ENCODE results near the gene CXCR3. TPM values are rescaled to one million over a fixed set of nuclear protein-coding genes. Genes with fewer than 3 reads are reported as not detected.

The CXCR3 gene
- polyA plus RNA-seq, 1 donor (not counting 4 experiments of a cell fraction or from before 2014, with no cell fraction given) = not detected

GRCh38 chrX:71604141-71604540 lies 14.2 kb downstream of the CXCR3 start:
- H3K9me3 ChIP-seq (ENCODE audit: control insufficient read depth, low read depth, low read length) = peaks cover 4% of the 10 kb centered on the region
- dilution Hi-C loops (cut with MboI; ENCODE audit: extremely low pct_ligation_motif_present, low sequenced_read_pairs) = no loop called here
- no peak overlapping the region for H3K4me2 ChIP-seq (ENCODE audit: control insufficient read depth, extremely low read depth, insufficient read depth, low read depth, low read length)
- no peaks in the 10 kb centered on the region for H3K79me2 ChIP-seq (ENCODE audit: control insufficient read depth, insufficient read depth, low read length)
- TF ChIP-seq CTCF (optimal IDR thresholded peaks at IDR 0.05 in 1 of 3, IDR thresholded peaks at IDR 0.05 in 1 of 3, conservative IDR thresholded peaks at IDR 0.05 in 1 of 3; ENCODE audit: extremely low read depth in 1 of 3, insufficient read depth in 2 of 3, low read length in 3 of 3) (no peak), EZH2 (IDR thresholded peaks at IDR 0.05; ENCODE audit: low read length) (no peak)
- H3K4me3 ChIP-seq (ENCODE audit: control insufficient read depth in 2 of 3, extremely low read depth in 1 of 3, insufficient read depth in 2 of 3, low read depth in 1 of 3, low read length in 3 of 3) = no peak overlapping the region
- no peak overlapping the region for H3K27ac ChIP-seq (ENCODE audit: control insufficient read depth, insufficient read depth, low read length)
- no peaks in the 10 kb centered on the region for H3K4me1 ChIP-seq (ENCODE audit: control insufficient read depth, extremely low read depth, insufficient read depth, low read length)
- H3K36me3 ChIP-seq (ENCODE audit: control insufficient read depth in 2 of 2, extremely low read depth in 1 of 2, insufficient read depth in 2 of 2, low read length in 2 of 2) = peaks cover 3 to 5% of the 10 kb centered on the region in 2 experiments
- DNase-seq (ENCODE audit: low read depth, low spot score) (no peak), FAIRE-seq (no peak)
- H3K9ac ChIP-seq (ENCODE audit: control insufficient read depth, extremely low read depth, insufficient read depth, low read length) = no peak overlapping the region
- no peaks in the 10 kb centered on the region for H4K20me1 ChIP-seq (ENCODE audit: control insufficient read depth, extremely low read depth, insufficient read depth, low read length)
- H3K9me1 ChIP-seq (ENCODE audit: control insufficient read depth, extremely low read depth, insufficient read depth, low read length) = no peaks in the 10 kb centered on the region
- H2AFZ ChIP-seq (ENCODE audit: control insufficient read depth, low read length) = no peak overlapping the region
- no peaks in the 10 kb centered on the region for H3K27me3 ChIP-seq (ENCODE audit: control insufficient read depth, extremely low read depth, insufficient read depth, low read length)

GRCh38 chrX:71603618-71604017 lies 14.7 kb downstream of the CXCR3 start:
- dilution Hi-C loops (cut with MboI; ENCODE audit: extremely low pct_ligation_motif_present, low sequenced_read_pairs) = no loop called here
- H3K79me2 ChIP-seq (ENCODE audit: control insufficient read depth, insufficient read depth, low read length) = no peaks in the 10 kb centered on the region
- peaks cover 3 to 5% of the 10 kb centered on the region in 2 experiments for H3K36me3 ChIP-seq (ENCODE audit: control insufficient read depth in 2 of 2, extremely low read depth in 1 of 2, insufficient read depth in 2 of 2, low read length in 2 of 2)
- H3K9me3 ChIP-seq (ENCODE audit: control insufficient read depth, low read depth, low read length) = peaks cover 4% of the 10 kb centered on the region
- H3K9ac ChIP-seq (ENCODE audit: control insufficient read depth, extremely low read depth, insufficient read depth, low read length) = no peak overlapping the region
- H3K4me2 ChIP-seq (ENCODE audit: control insufficient read depth, extremely low read depth, insufficient read depth, low read depth, low read length) = no peak overlapping the region
- H3K27ac ChIP-seq (ENCODE audit: control insufficient read depth, insufficient read depth, low read length) = no peak overlapping the region
- TF ChIP-seq EZH2 (IDR thresholded peaks at IDR 0.05; ENCODE audit: low read length) (no peak), CTCF (optimal IDR thresholded peaks at IDR 0.05 in 1 of 3, IDR thresholded peaks at IDR 0.05 in 1 of 3, conservative IDR thresholded peaks at IDR 0.05 in 1 of 3; ENCODE audit: extremely low read depth in 1 of 3, insufficient read depth in 2 of 3, low read length in 3 of 3) (no peak)
- DNase-seq (ENCODE audit: low read depth, low spot score) (no peak), FAIRE-seq (no peak)
- H2AFZ ChIP-seq (ENCODE audit: control insufficient read depth, low read length) = no peak overlapping the region
- no peaks in the 10 kb centered on the region for H3K27me3 ChIP-seq (ENCODE audit: control insufficient read depth, extremely low read depth, insufficient read depth, low read length)
- no peaks in the 10 kb centered on the region for H3K4me1 ChIP-seq (ENCODE audit: control insufficient read depth, extremely low read depth, insufficient read depth, low read length)
- no peak overlapping the region for H3K4me3 ChIP-seq (ENCODE audit: control insufficient read depth in 2 of 3, extremely low read depth in 1 of 3, insufficient read depth in 2 of 3, low read depth in 1 of 3, low read length in 3 of 3)
- no peaks in the 10 kb centered on the region for H3K9me1 ChIP-seq (ENCODE audit: control insufficient read depth, extremely low read depth, insufficient read depth, low read length)
- no peaks in the 10 kb centered on the region for H4K20me1 ChIP-seq (ENCODE audit: control insufficient read depth, extremely low read depth, insufficient read depth, low read length)

All from keratinocyte (primary cell).